GM23338 (cell line): Measurements from ENCODE around the gene GLUL. TPM values are rescaled to one million over a fixed set of nuclear protein-coding genes. Genes with fewer than 3 reads are reported as not detected.

ENCODE experiments used
- ATAC-seq: fragments of 200-7000 bp; cut with Tn5 transposase; 3 replicates; pipeline ENCODE4 v1.9.1; 2020
- DNase-seq: peaks from one replicate; pipeline ENCODE4 v3.0.0-alpha.2; 2015; ENCODE audit warnings: low spot score
- H2AFZ ChIP-seq: fragments of 200-600 bp; sonication (generic); 2 replicates; pipeline ENCODE4 v1.8.0; 2016; ENCODE audit warnings: antibody characterized with exemption, mild to moderate bottlenecking, moderate library complexity
- H3F3A ChIP-seq: fragments of 200-600 bp; sonication (generic); replicated peaks from 2 replicates; pipeline ENCODE4 v1.8.0; 2017; ENCODE audit warnings: antibody characterized with exemption, mixed run types, low read depth
- H3K27ac ChIP-seq: fragments of 200-600 bp; sonication (generic); 2 replicates; pipeline ENCODE4 v1.6.1; 2016; ENCODE audit warnings: low read depth
- H3K27me3 ChIP-seq: fragments of 200-600 bp; sonication (generic); 2 replicates; pipeline ENCODE4 v1.8.0; 2016; ENCODE audit warnings: mild to moderate bottlenecking, mixed run types, moderate library complexity; ENCODE audit not compliant: insufficient read depth
- H3K36me3 ChIP-seq: fragments of 200-600 bp; sonication (generic); 2 replicates; pipeline ENCODE4 v1.8.0; 2016; ENCODE audit warnings: mild to moderate bottlenecking; ENCODE audit not compliant: insufficient read depth
- H3K4me1 ChIP-seq: fragments of 200-600 bp; sonication (generic); 2 replicates; pipeline ENCODE4 v1.8.0; 2016; ENCODE audit warnings: mild to moderate bottlenecking, moderate library complexity; ENCODE audit not compliant: insufficient read depth
- H3K4me2 ChIP-seq: fragments of 200-600 bp; sonication (generic); 2 replicates; pipeline ENCODE4 v1.7.1; 2017; ENCODE audit warnings: mixed run types
- H3K4me3 ChIP-seq: fragments of 200-600 bp; sonication (generic); 2 replicates; pipeline ENCODE4 v1.6.1; 2016; ENCODE audit warnings: mixed run types
- H3K79me2 ChIP-seq: fragments of 200-600 bp; sonication (generic); replicated peaks from 2 replicates; pipeline ENCODE4 v1.8.0; 2017; ENCODE audit warnings: mild to moderate bottlenecking; ENCODE audit not compliant: insufficient read depth
- H3K9me2 ChIP-seq: fragments of 200-600 bp; sonication (generic); 2 replicates; pipeline ENCODE4 v1.8.0; 2017; ENCODE audit not compliant: insufficient read depth
- H4K20me1 ChIP-seq: fragments of 200-600 bp; sonication (generic); replicated peaks from 2 replicates; pipeline ENCODE4 v1.8.0; 2017; ENCODE audit warnings: mild to moderate bottlenecking; ENCODE audit not compliant: insufficient read depth
- H3K27ac Mint-ChIP-seq: 2 replicates; pipeline ENCODE4 v1.8.0; 2020; ENCODE audit warnings: inconsistent platforms, mild to moderate bottlenecking, moderate library complexity, mixed read lengths
- H3K27me3 Mint-ChIP-seq: 3 replicates; pipeline ENCODE4 v1.8.0; 2022; ENCODE audit warnings: low read depth, mild to moderate bottlenecking, moderate library complexity, mixed read lengths, inconsistent platforms; ENCODE audit not compliant: insufficient read depth, poor library complexity
- H3K36me3 Mint-ChIP-seq: 3 replicates; pipeline ENCODE4 v1.8.0; 2021; ENCODE audit warnings: low read depth, mild to moderate bottlenecking, inconsistent platforms, moderate library complexity, mixed read lengths
- H3K4me1 Mint-ChIP-seq: 3 replicates; pipeline ENCODE4 v1.8.0; 2020; ENCODE audit warnings: mild to moderate bottlenecking, inconsistent platforms, mixed read lengths
- H3K4me3 Mint-ChIP-seq: 3 replicates; pipeline ENCODE4 v1.8.0; 2021; ENCODE audit warnings: moderate library complexity, mild to moderate bottlenecking, inconsistent platforms, mixed read lengths
- H3K9me3 Mint-ChIP-seq: 3 replicates; pipeline ENCODE4 v1.8.0; 2020; ENCODE audit warnings: moderate library complexity, mild to moderate bottlenecking, inconsistent platforms, mixed read lengths
- CTCF ChIP-seq, 2 experiments: fragments of 200-600 bp in 1 of 2; sonication (generic) in 1 of 2; conservative IDR thresholded peaks; 2 replicates each; pipeline versions ENCODE4 v1.5.1 to v1.6.1; 2016 to 2017; ENCODE audit warnings: antibody characterized with exemption in 2 of 2, low read depth in 2 of 2, mild to moderate bottlenecking in 2 of 2, moderate library complexity in 1 of 2
- ZNF114 ChIP-seq: fragments of 250-450 bp; sonication (Bioruptor Pico); IDR thresholded peaks from 2 replicates; pipeline ENCODE4 v1.5.0; 2020; ENCODE audit warnings: mild to moderate bottlenecking, moderate library complexity
- polyA plus RNA-seq: library from polyadenylated mRNA; unstranded; fragments of >200 nt; fragmentation: Nextera tagmentation; extraction: Ambion mirVana; gene quantifications from 2 replicates; pipeline ENCODE4 v1.2.1, GENCODE V29; 2016
- total RNA-seq: library from RNA; depleted of rRNA; stranded (reverse); fragments of >200 nt; shearing (Covaris generic); gene quantifications from 2 replicates; pipeline ENCODE4 v1.2.3, GENCODE V29; 2014
- TF ChIP-seq, protein P1 (sequence below): fragments of 250-450 bp; sonication (Bioruptor Pico); IDR thresholded peaks from 2 replicates; pipeline ENCODE4 v1.5.0; 2020; ENCODE audit warnings: mild to moderate bottlenecking, moderate library complexity

Gene GLUL
- total and polyA plus RNA-seq, 2 experiments from 2014 or later = 254 to 356 TPM

DNA sequence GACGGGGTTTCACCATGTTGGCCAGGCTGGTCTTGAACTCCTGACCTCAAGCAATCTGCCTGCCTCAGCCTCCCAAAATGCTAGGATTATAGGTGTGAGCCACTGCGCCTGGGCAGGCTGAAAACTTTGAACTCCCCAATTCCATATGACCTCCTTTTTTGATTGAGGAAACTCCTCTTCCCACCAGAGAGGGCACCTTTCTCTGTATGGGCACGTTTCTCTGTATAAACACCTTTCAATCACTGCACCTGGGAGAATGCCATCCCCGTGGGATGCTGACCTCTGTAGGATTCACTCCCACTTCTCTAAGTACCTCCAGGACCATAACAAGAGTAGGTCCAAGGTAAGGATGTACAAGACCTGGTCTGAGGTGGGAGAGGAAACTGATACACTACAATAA is 18.5 kb upstream of the GLUL start:
- H3K4me1 ChIP-seq = no peaks in the 10 kb centered on the region
- no peak overlapping the region for H3K27ac ChIP-seq
- H2AFZ ChIP-seq = no peak overlapping the region
- DNase-seq (no peak), ATAC-seq (peak; percentile 57)
- H3K4me3 ChIP-seq = no peak overlapping the region
- no peak overlapping the region for H3K27ac Mint-ChIP-seq
- H3K27me3 ChIP-seq = no peaks in the 10 kb centered on the region
- no peaks in the 10 kb centered on the region for H3K36me3 Mint-ChIP-seq
- peaks cover 6% of the 10 kb centered on the region; the same call in 2 of the 3 replicates for H3K4me1 Mint-ChIP-seq
- H4K20me1 ChIP-seq = no peaks in the 10 kb centered on the region
- no peak overlapping the region for H3K4me2 ChIP-seq
- no peaks in the 10 kb centered on the region for H3F3A ChIP-seq
- no peaks in the 10 kb centered on the region for H3K9me3 Mint-ChIP-seq
- no peak overlapping the region for H3K4me3 Mint-ChIP-seq
- no peaks in the 10 kb centered on the region for H3K27me3 Mint-ChIP-seq
- no peaks in the 10 kb centered on the region for H3K36me3 ChIP-seq
- H3K79me2 ChIP-seq = no peaks in the 10 kb centered on the region
- TF ChIP-seq CTCF (conservative IDR thresholded peaks at IDR 0.05; ENCODE audit: low read depth in 2 of 2) = peak; percentile 21 to 25
- TF ChIP-seq, protein P1, sequence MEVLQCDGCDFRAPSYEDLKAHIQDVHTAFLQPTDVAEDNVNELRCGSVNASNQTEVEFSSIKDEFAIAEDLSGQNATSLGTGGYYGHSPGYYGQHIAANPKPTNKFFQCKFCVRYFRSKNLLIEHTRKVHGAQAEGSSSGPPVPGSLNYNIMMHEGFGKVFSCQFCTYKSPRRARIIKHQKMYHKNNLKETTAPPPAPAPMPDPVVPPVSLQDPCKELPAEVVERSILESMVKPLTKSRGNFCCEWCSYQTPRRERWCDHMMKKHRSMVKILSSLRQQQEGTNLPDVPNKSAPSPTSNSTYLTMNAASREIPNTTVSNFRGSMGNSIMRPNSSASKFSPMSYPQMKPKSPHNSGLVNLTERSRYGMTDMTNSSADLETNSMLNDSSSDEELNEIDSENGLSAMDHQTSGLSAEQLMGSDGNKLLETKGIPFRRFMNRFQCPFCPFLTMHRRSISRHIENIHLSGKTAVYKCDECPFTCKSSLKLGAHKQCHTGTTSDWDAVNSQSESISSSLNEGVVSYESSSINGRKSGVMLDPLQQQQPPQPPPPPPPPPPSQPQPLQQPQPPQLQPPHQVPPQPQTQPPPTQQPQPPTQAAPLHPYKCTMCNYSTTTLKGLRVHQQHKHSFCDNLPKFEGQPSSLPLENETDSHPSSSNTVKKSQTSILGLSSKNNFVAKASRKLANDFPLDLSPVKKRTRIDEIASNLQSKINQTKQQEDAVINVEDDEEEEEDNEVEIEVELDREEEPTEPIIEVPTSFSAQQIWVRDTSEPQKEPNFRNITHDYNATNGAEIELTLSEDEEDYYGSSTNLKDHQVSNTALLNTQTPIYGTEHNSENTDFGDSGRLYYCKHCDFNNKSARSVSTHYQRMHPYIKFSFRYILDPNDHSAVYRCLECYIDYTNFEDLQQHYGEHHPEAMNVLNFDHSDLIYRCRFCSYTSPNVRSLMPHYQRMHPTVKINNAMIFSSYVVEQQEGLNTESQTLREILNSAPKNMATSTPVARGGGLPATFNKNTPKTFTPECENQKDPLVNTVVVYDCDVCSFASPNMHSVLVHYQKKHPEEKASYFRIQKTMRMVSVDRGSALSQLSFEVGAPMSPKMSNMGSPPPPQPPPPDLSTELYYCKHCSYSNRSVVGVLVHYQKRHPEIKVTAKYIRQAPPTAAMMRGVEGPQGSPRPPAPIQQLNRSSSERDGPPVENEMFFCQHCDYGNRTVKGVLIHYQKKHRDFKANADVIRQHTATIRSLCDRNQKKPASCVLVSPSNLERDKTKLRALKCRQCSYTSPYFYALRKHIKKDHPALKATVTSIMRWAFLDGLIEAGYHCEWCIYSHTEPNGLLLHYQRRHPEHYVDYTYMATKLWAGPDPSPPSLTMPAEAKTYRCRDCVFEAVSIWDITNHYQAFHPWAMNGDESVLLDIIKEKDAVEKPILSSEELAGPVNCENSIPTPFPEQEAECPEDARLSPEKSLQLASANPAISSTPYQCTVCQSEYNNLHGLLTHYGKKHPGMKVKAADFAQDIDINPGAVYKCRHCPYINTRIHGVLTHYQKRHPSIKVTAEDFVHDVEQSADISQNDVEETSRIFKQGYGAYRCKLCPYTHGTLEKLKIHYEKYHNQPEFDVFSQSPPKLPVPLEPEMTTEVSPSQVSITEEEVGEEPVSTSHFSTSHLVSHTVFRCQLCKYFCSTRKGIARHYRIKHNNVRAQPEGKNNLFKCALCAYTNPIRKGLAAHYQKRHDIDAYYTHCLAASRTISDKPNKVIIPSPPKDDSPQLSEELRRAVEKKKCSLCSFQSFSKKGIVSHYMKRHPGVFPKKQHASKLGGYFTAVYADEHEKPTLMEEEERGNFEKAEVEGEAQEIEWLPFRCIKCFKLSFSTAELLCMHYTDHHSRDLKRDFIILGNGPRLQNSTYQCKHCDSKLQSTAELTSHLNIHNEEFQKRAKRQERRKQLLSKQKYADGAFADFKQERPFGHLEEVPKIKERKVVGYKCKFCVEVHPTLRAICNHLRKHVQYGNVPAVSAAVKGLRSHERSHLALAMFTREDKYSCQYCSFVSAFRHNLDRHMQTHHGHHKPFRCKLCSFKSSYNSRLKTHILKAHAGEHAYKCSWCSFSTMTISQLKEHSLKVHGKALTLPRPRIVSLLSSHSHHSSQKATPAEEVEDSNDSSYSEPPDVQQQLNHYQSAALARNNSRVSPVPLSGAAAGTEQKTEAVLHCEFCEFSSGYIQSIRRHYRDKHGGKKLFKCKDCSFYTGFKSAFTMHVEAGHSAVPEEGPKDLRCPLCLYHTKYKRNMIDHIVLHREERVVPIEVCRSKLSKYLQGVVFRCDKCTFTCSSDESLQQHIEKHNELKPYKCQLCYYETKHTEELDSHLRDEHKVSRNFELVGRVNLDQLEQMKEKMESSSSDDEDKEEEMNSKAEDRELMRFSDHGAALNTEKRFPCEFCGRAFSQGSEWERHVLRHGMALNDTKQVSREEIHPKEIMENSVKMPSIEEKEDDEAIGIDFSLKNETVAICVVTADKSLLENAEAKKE (CRISPR knock-in tag) = no peak
- H3K9me2 ChIP-seq = no peaks in the 10 kb centered on the region

DNA sequence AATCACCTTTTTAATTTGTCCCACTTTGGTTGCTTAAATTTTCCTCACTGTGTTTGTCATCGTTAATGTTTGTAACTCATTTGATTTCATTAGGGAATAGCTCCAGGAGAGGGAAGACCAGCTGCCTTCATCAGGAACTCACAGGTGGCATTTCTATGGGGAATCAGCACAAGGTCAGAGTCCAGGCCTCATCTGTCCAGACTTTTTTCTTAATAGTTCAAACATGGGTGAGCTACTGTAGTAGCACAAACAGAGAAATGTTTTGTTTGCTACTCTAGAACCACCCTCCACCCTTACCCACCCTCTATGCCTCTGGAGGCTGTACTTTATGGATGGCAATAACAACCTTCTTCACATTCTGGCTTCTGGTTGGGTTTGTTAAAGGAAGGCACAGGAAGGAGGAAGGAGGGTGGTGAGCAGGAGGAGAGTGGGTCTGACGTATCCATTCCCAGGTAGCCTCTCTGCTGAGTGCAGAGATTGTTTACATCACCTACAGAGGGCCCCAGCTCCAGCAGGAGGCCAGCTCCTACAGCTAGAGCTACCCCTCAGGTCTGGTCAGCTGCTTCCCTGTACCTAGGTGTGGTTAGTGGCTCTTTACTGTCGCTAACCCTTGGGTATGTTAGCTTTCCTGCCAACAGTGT is 17.0 kb upstream of the GLUL start:
- peak; percentile 92 for ATAC-seq

More for the DNA sequence above, 17.0 kb upstream of the GLUL start:
- Histone ChIP-seq H3K36me3 (no peaks in the 10 kb centered on the region), H4K20me1 (no peaks in the 10 kb centered on the region), H3K4me3 (no peak overlapping the region), H3K4me2 (no peak overlapping the region), H3K27me3 (no peaks in the 10 kb centered on the region), H2AFZ (peak overlapping the region; percentile 52; the same call in 1 of the 2 replicates), H3K4me1 (no peaks in the 10 kb centered on the region), H3K9me2 (no peaks in the 10 kb centered on the region), H3F3A (no peaks in the 10 kb centered on the region), H3K79me2 (no peaks in the 10 kb centered on the region), H3K27ac (no peak overlapping the region)
- Mint-ChIP-seq H3K4me1 (peaks cover 6% of the 10 kb centered on the region; the same call in 2 of the 3 replicates), H3K36me3 (no peaks in the 10 kb centered on the region), H3K4me3 (no peak overlapping the region), H3K27ac (no peak overlapping the region), H3K27me3 (no peaks in the 10 kb centered on the region), H3K9me3 (no peaks in the 10 kb centered on the region)
- no peak for DNase-seq
- TF ChIP-seq ZNF114 (no peak), CTCF (conservative IDR thresholded peaks at IDR 0.05; ENCODE audit: low read depth in 2 of 2) (0 out of 4 replicates have a peak, but pooled peaks of 1 of the 2 experiments have one; percentile 17)
